ENCODE results near the gene GPR18.

GPR18 gene

DNA sequence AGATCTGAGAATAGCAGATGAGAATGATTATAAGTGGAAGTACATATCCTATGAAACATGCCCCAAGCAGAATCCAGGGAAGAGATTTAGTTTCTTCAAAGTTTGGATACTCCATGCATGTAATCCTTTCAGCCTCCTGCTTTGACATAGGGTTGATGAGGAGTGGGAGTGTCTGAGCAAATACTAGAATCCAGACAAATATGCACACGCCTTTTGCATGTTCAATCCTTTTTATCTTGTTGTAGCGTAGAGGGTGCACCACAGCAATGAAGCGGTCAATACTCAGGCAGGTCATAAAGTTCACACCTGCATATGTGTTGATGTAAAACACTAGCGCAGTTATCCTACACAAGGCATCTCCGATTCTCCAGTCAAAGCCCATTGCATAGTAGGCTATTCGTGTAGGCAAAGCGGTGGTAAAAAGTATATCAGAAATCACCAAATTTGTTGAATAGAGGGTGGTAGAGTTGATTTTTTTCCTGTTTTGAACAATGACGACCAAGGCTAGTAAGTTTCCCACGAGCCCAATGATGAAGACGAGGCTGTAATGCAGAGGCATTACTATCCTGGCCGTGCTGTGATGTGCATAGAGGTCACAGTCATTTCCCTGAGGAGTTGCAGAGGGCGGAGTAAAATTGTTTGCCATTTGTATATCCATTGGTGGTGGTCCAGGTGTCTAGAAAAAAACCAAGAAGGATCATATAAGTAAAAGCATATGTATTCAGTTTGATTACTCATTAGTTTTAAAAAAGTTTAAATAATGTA is 37.5 kb upstream of the GPR18 start:
- no peak for TF ChIP-seq EZH2phosphoT487 (conservative IDR thresholded peaks at IDR 0.05; ENCODE audit: low read length)
- TF ChIP-seq, protein P1, sequence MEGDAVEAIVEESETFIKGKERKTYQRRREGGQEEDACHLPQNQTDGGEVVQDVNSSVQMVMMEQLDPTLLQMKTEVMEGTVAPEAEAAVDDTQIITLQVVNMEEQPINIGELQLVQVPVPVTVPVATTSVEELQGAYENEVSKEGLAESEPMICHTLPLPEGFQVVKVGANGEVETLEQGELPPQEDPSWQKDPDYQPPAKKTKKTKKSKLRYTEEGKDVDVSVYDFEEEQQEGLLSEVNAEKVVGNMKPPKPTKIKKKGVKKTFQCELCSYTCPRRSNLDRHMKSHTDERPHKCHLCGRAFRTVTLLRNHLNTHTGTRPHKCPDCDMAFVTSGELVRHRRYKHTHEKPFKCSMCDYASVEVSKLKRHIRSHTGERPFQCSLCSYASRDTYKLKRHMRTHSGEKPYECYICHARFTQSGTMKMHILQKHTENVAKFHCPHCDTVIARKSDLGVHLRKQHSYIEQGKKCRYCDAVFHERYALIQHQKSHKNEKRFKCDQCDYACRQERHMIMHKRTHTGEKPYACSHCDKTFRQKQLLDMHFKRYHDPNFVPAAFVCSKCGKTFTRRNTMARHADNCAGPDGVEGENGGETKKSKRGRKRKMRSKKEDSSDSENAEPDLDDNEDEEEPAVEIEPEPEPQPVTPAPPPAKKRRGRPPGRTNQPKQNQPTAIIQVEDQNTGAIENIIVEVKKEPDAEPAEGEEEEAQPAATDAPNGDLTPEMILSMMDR (IDR thresholded peaks at IDR 0.05; ENCODE audit: insufficient read depth, low read length, poor library complexity, severe bottlenecking) = no peak

DNA sequence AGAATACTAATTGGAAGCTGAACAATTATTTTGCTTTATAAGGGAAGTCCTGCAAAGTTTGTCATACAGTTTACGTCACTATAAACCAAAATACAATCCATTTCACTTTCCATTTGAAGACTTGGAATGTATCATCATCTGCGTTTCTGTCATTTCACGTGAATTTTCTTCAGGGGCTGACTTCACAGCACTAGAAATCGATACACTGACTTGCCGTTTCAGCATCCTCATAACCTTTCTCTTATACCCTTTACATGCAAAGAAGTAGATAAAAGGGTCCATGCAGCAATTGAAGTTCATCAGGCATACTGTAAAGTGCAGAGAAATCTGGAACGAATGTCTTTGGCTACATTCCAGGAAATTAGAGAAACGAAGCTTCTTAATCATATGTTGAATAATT is 36.8 kb upstream of the GPR18 start:
- Histone ChIP-seq H3K9ac (ENCODE audit: low read length) (no peak overlapping the region), H3K4me3 (ENCODE audit: insufficient read depth, low read length, poor library complexity, severe bottlenecking) (no peak overlapping the region), H3K4me2 (ENCODE audit: low read depth, low read length, poor library complexity, severe bottlenecking) (no peak overlapping the region), H3F3A (ENCODE audit: insufficient read depth) (no peaks in the 10 kb centered on the region), H3K9me2 (replicated peaks; ENCODE audit: insufficient read depth, low read length) (no peaks in the 10 kb centered on the region), H2AFZ (ENCODE audit: low read depth, low read length, severe bottlenecking) (no peak overlapping the region), H3K27me3 (ENCODE audit: low read length) (no peaks in the 10 kb centered on the region), H3K79me2 (ENCODE audit: insufficient read depth, low read length) (no peaks in the 10 kb centered on the region), H3K9me3 (ENCODE audit: insufficient read depth, low read length) (no peaks in the 10 kb centered on the region), H4K20me1 (ENCODE audit: low read depth, low read length) (peaks cover 4% of the 10 kb centered on the region), H3K36me3 (ENCODE audit: low read length) (no peaks in the 10 kb centered on the region), H3K27ac (ENCODE audit: low read depth, low read length) (no peak overlapping the region)
- TF ChIP-seq, protein P1 (IDR thresholded peaks at IDR 0.05; ENCODE audit: insufficient read depth, low read length, poor library complexity, severe bottlenecking) = no peak
- TF ChIP-seq EZH2phosphoT487 (conservative IDR thresholded peaks at IDR 0.05; ENCODE audit: low read length) = no peak

More for the DNA sequence above, 37.5 kb upstream of the GPR18 start:
- Histone ChIP-seq H3K36me3 (ENCODE audit: low read length) (no peaks in the 10 kb centered on the region), H3F3A (ENCODE audit: insufficient read depth) (no peaks in the 10 kb centered on the region), H2AFZ (ENCODE audit: low read depth, low read length, severe bottlenecking) (no peak overlapping the region), H4K20me1 (ENCODE audit: low read depth, low read length) (peaks cover 4% of the 10 kb centered on the region), H3K9ac (ENCODE audit: low read length) (no peak overlapping the region), H3K9me2 (replicated peaks; ENCODE audit: insufficient read depth, low read length) (no peaks in the 10 kb centered on the region), H3K9me3 (ENCODE audit: insufficient read depth, low read length) (no peaks in the 10 kb centered on the region), H3K4me3 (ENCODE audit: insufficient read depth, low read length, poor library complexity, severe bottlenecking) (no peak overlapping the region), H3K27ac (ENCODE audit: low read depth, low read length) (no peak overlapping the region), H3K4me2 (ENCODE audit: low read depth, low read length, poor library complexity, severe bottlenecking) (no peak overlapping the region), H3K79me2 (ENCODE audit: insufficient read depth, low read length) (no peaks in the 10 kb centered on the region), H3K27me3 (ENCODE audit: low read length) (no peaks in the 10 kb centered on the region)

DNA sequence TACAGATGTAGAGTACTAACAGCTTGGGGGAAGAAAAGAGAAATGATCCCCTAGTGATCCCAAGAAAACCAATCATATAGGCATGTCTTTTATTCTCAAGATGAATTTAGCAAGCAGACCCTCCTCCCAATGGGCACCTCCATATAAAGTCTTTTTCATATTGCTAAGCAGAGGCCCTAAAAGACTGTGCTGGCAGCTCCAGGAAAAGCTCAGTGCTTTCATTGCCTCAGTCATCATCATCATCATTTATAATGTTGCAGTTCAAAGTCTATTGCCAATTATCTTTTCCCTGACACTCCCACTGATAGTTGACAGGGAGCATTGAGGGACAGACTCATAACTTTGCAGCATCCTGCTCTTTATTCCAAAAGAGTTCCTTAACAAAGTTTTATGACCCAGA is 36.0 kb upstream of the GPR18 start:
- H3K4me2 ChIP-seq (ENCODE audit: low read depth, low read length, poor library complexity, severe bottlenecking) = no peak overlapping the region
- H2AFZ ChIP-seq (ENCODE audit: low read depth, low read length, severe bottlenecking) = no peak overlapping the region

More for the DNA sequence above, 36.0 kb upstream of the GPR18 start:
- TF ChIP-seq, protein P1 (IDR thresholded peaks at IDR 0.05; ENCODE audit: insufficient read depth, low read length, poor library complexity, severe bottlenecking) = no peak
- no peak for TF ChIP-seq EZH2phosphoT487 (conservative IDR thresholded peaks at IDR 0.05; ENCODE audit: low read length)
- no peaks in the 10 kb centered on the region for H3K9me3 ChIP-seq (ENCODE audit: insufficient read depth, low read length)
- H4K20me1 ChIP-seq (ENCODE audit: low read depth, low read length) = peaks cover 3% of the 10 kb centered on the region
- H3K27me3 ChIP-seq (ENCODE audit: low read length) = no peaks in the 10 kb centered on the region
- no peaks in the 10 kb centered on the region for H3K9me2 ChIP-seq (replicated peaks; ENCODE audit: insufficient read depth, low read length)
- H3K9ac ChIP-seq (ENCODE audit: low read length) = no peak overlapping the region
- H3K36me3 ChIP-seq (ENCODE audit: low read length) = no peaks in the 10 kb centered on the region
- H3F3A ChIP-seq (ENCODE audit: insufficient read depth) = no peaks in the 10 kb centered on the region
- H3K79me2 ChIP-seq (ENCODE audit: insufficient read depth, low read length) = no peaks in the 10 kb centered on the region
- H3K27ac ChIP-seq (ENCODE audit: low read depth, low read length) = no peak overlapping the region
- no peak overlapping the region for H3K4me3 ChIP-seq (ENCODE audit: insufficient read depth, low read length, poor library complexity, severe bottlenecking)
